GM18907 (cell line): ENCODE results near the gene FOXE3.

Experiments
- ATAC-seq: cut with Tn5 transposase; IDR thresholded peaks from one replicate; pipeline ENCODE4 v1.9.1; 2021; ENCODE audit warnings: mild to moderate bottlenecking, moderate library complexity; ENCODE audit not compliant: unreplicated experiment

FOXE3 gene

GRCh38 chr1:47415728-47416318, at the start of gene FOXE3:
Gene FOXE3, plus strand, starts transcription at chr1:47416285. Its CDS starts 31 bp downstream, at chr1:47416316.
- ATAC-seq: no peak

- ATAC-seq: no peak
Observed at GRCh38 chr1:47367651-47368050, 48.4 kb upstream of the FOXE3 start.

GRCh38 chr1:47371016-47371517, 45.0 kb upstream of the FOXE3 start:
- no peak for ATAC-seq

GRCh38 chr1:47374501-47374900, 41.6 kb upstream of the FOXE3 start:
- no peak for ATAC-seq

DNA sequence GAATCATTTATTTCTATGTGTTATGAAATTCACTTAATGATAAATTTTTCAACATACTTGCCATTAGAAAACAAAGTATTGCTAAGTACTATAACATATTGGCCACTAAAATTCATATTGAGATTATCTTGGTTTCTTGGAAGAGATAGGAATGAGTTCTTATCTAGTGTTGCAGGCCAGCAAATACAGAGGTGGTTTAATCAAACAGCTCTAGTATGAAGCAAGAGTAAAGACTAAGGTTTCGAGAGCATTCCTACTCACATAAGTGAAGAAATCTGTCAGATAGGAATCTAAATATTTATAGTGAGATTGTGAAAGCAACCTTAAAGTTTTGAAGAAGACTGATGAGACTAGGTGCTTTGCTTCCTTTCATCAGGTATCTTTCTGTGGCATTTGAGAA, 37.9 kb upstream of the FOXE3 start:
- ATAC-seq: no peak

DNA sequence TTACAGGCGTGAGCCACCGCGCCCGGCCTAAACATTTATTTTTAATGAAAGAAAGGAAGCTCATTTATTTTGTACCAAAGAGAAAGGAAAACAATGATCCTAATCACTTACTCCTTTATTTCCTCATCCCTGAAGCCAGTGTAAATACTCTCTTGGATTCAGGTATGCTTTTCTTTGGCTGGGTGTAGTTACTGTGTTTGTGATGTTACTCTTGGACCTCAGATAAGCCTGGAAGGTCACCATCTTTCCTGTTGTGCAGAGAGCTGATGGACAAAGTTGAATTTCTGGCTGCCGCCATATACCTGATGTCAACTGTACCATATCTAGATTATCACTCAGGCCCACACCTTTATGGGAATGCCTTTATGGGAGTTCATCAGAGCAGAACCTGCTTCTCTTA, 35.4 kb upstream of the FOXE3 start:
- no peak for ATAC-seq

DNA sequence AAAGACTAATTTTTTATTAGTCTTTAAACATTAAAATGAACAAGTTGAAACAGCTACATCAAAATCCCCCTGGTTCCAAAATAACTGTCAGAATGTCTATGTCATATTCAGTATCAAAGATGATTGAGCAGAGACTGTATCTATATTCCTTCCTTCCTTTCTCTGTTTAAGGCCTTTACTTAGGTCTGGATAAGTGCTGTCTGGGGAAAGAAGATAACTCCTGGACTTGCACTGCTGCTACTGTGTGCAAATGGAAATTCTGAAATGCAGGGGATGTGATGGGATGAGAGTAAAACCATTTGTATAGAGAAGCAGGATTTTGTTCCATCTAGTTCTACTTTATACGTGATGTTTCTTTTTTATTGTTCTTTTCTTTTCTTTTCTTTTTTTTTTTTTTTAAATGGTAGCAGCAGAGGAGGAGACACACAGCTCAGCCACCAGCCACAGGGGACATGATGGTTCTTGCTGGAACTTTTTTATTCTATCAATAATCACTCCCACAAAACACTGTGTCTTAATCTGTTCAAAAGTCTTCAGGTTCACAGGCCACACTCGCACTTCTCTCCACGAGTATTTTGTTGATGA, 33.6 kb upstream of the FOXE3 start:
- no peak for ATAC-seq

DNA sequence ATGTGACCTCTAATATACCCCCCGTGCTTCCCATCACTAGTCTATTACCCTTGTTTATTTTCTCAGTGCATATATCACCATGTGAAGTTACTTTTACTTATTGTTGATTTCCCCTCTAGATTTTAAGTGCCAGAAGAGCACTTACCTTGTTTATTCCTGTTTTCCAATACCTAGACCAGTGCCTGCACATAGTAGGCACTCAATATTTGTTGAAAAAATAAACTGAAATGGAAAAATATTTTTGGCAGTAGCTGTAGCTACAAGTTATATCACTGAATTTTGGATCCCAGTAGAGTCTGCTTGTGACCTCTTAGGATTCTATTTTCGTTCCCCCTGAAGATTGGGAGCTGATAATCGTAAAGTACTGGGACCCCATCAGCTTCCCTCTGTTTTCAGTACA, 32.0 kb upstream of the FOXE3 start:
- ATAC-seq: no peak

DNA sequence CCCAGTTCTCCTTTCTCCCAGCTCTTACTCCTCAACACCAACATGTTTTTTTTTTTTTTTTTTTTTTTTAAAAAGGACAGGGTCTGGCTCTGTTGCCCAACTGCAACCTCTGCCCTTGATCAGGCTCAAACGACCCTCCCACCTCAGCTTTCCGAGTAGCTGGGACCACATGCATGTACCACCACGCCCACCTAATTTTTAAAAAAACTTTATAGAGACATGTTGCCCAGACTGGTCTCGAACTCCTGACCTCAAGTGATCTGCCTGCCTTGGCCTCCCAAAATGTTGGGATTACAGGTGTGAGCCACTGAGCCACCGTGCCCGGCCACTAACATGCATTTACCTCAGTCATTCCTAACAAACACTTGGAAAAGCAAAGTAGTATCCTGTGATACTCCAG, 31.1 kb upstream of the FOXE3 start:
- ATAC-seq: no peak

DNA sequence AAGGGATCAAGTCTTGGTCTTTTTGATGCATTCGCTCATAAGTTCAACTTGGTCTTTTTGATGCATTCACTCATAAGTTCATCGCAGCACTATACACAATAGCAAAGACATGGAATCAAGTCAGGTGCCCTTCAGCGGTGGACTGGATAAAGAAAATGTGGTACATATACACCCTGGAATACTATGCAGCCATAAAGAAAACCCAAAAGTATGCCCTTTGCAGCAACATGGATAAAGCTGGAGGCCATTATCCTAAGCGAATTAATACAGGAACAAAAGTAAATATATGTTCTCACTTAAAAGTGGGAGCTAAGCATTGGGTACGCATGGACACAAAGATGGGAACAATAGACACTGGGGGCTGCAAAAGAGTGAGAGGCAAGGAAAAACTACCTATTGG, 29.8 kb upstream of the FOXE3 start:
- no peak for ATAC-seq

DNA sequence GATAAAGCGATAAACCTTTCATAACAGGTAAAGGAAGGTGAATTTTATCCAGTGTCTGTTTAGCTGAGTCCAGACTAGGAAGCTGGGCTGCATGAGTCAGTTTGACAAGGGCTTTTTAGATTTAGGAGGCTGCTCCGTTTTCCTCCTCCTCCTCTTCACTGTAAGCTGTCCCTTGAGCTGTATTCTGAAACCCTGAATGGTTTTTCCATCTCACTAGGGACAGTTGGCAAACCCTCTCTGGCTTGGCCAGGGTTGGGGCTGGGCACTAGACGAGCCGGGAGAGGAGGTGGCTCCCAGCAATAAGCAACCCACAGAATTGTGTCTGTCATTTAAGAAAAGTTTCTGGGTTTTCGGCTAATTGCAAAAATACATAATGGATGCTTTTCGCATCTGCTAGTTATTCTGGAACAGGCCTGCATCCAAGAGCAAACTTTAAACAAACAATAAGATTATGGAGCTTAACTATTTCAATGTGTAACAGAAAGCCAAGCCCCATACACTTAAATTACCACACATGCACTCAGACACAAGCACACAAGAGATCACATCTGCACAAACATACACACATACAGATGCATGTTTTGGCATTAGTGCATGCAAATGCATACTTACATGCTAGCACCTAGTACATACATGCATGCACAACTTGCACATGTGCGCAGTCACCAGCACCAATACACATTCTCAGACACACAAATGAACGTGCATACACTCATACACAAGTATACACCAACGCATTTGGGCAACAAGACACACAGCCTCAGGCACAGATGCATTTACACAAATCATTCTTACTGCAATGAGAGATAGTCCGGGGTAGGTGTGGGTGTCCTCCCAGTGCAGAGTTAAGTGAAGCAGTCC, 27.8 kb upstream of the FOXE3 start:
- ATAC-seq: no peak

DNA sequence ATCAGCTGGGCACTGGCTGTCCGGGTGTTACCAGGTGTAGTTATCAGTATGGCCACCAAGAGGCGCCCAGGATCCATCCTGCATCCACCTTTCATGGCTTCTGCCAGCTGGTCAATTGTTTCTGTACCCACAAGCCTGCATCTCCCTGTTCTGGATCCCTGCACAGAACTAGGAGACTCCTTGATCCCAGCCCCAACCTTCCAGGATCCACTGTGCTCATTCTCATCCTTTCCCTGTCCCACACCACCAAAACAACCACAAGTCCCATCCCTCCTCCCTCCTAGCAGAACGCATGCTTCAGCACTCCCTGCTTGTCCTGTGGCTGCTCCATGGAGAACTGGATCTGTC, 27.2 kb upstream of the FOXE3 start:
- no peak for ATAC-seq

DNA sequence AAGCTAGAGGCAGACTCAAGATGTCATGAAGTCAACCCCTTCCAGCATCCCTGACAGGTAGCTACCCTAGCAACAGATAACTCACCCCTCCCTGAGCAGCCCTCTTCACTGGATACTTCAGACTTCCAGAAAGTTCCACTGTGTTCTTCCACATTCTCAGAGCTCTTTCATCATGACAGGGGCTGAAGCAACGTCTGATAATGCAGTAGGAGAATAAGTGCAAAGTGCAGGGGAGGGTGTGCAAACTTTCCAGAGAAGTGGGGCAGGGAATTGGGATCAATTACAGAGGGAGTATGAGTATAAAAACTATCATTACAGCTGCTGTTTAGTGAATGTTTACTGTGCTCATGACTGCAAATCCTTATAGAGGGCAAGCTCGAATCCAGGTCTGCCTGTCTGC, 26.4 kb upstream of the FOXE3 start:
- no peak for ATAC-seq

DNA sequence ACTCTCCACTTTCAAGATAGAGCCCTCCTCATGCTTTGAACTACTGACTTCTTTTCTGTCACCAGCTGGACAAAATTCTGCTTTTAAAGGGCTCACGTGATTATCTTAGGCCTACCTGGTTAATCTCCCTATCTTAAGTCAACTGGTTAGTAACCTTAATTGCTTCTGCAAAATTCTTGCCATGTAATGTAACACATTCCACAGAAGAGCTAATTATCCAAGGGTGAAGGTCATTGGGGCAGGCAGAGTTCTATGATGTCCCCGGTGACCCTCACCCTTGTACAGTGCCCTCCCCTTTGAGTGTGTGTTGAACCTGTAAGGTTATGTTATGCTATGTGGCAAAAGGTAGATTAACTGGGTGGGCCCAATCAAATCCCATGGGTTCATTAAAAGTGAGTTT, 25.2 kb upstream of the FOXE3 start:
- no peak for ATAC-seq

DNA sequence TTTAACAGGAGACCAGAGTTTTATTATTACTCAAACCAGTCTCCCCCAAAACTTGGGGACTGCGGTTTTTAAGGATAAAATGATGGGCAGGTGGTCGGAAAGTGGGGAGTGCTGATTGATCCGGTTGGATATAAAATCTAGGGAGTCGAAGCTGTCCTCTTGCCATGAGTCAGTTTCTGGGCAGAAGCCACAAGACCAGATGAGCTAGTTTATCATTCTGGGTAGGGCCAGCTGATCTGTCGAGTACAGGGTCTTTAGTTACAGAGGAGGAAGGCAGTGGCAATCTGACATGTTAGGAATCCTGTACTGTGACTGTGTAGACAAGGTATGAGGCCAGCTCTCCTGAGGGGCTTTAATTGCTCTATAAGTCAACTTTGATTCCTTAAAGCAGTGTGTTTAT, 22.9 kb upstream of the FOXE3 start:
- ATAC-seq: no peak

- ATAC-seq: no peak
Observed at GRCh38 chr1:47395433-47395832, 20.7 kb upstream of the FOXE3 start.

GRCh38 chr1:47396671-47397196, 19.4 kb upstream of the FOXE3 start:
- no peak for ATAC-seq

DNA sequence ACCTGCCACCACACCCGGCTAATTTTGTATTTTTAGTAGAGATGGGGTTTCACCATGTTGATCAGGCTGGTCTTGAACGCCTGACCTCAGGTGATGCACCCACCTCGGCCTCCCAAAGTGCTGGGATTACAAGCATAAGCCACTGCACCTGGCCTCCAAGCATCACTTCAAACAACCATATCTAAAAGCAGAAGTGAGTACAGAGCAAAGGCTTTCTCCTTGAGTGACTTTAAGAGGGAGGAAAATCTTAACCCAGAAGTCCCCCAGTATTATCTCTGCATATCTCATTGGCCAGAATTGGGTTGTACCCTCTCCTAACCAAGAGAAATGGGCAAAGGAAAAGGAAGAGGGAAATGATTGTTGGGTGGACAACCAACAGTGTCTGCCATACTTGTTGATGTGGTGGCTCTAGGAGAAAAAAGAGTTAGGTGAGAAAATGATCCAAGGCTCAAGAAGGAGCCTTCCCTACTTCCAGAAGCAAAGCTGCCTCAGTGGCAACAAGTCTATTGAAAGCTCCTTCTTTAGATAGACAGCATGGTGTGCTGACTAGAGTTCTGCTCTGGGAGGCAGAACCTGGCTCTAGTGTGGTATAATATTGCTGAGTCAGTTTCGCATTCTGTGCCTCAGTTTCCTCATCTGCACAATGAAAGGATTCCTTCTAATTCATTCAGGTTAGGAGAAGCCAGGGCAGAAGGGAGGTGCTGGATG, 16.8 kb upstream of the FOXE3 start:
- ATAC-seq: no peak

GRCh38 chr1:47399846-47400155, 16.3 kb upstream of the FOXE3 start:
- no peak for ATAC-seq

DNA sequence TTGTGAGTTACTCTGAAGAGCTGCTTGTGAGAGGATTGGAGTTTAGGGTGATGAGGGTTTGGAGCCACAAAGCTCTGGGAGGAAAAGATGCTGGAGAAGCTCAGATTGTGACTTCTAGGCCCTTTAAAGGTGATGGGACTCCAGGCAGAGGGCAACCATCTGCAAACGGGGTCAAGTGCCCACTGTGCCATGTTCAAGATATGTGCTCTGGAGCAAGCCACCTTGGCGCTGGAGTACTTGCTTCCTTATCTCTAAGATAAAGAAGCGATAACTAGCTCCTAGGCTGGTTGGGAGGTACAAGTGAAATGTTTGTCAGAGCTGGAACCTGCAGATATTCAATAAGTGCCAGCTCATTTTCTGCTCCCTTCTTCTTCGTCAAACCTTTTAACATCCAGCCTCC, 14.3 kb upstream of the FOXE3 start:
- no peak for ATAC-seq

DNA sequence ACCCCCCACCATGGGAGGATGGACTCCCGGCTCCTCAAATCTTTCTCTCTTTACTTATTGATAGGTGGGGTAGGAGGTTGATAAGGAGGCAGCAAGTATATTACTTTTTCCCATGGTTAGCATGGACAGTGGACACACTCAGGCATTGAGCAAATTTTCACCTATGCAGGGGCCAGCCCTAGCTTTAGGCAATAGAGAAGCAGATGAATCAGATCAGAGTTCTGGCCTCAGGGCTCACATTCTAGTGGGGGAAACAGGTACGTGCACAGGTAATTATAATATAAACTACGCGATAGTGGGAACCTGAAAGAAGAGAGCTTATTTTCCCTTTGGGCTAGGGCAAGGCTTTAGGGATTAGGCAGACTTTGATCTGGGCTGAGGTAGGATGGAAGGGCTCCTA, 13.5 kb upstream of the FOXE3 start:
- ATAC-seq: no peak
